RKO (cell line): ENCODE results near the gene RHAG.
"Not testable (repeated sequence)": the region's sequence is repeated elsewhere in the genome, so short reads cannot be mapped to it uniquely, and the experiment has no call there.

Source experiments
- DNase-seq: peaks from one replicate; pipeline ENCODE4 v3.0.0-alpha.2; 2016; ENCODE audit warnings: low spot score

The RHAG gene

GRCh38 chr6:49636713-49637349 is at the start of gene RHAG:
Gene RHAG, minus strand, starts transcription at chr6:49636839. Its CDS starts 27 bp downstream, at chr6:49636812.
- no peak for DNase-seq

DNA sequence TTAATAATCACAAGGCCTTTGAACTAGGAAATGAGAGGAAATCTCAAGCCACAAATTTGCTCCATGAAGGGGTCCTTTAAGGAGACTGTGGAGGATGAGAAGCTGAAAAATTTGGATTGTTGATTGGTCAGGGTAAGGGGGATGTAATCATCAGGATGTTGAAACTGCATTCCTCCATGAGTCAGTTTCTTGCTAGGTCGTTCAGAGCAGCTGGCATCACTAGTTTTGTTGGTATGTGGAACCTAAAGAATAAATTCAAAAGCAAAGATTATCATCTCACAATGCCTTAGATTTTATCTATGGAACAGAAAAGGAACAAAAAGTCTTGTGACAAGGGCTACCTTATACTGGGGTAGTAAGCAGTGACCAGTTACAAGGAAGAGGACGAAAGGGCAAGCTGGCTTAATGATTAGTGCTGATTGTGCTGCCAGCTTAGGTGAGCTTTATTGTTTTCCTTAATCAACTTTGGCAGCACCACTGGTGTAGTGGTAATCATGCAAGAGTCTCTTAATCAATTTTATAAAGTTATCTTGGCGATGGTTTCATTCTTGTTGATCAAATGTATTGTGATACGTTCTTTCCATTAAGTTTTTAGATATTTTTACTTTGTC is 40.1 kb upstream of the RHAG start:
- DNase-seq, result peak; percentile 28

DNA sequence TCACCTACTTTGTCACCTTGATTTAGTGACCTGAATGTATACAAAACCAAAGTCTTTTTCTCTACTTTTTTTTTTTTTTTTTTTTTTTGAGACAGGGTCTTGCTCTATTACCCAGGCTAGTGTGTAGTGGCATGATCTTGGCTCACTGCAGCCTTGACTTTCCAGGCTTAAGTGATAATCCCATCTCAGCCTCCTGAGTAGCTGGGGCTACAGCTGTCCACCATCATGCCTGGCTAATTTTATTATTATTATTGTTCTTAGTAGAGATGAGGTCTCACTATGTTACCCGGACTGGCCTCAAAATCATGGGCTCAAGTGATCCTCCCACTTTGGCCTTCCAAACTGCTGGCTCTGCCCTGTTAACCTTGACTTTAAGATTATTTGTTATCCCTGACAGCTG is 39.2 kb upstream of the RHAG start:
- DNase-seq, result no peak

DNA sequence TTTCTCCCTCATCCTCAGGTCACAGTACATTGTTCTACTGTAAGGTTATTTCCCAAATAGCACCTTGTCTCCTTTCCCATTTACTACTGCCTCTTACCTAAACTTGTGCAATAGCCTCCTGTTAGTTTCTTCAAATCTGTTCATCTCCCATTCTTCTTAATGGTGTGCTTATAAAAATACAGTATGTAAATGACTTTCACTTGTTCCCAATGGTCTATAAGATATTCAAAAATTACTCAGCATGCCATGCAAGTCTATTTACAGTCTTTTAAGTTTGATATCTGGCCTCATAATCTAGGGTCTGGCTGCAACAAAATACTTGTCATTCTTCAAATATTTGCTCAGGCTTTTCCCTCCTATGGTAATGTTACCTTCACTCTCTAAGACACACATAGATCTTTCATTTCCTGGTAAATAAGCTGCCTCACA is 31.5 kb upstream of the RHAG start:
- DNase-seq, result no peak

DNA sequence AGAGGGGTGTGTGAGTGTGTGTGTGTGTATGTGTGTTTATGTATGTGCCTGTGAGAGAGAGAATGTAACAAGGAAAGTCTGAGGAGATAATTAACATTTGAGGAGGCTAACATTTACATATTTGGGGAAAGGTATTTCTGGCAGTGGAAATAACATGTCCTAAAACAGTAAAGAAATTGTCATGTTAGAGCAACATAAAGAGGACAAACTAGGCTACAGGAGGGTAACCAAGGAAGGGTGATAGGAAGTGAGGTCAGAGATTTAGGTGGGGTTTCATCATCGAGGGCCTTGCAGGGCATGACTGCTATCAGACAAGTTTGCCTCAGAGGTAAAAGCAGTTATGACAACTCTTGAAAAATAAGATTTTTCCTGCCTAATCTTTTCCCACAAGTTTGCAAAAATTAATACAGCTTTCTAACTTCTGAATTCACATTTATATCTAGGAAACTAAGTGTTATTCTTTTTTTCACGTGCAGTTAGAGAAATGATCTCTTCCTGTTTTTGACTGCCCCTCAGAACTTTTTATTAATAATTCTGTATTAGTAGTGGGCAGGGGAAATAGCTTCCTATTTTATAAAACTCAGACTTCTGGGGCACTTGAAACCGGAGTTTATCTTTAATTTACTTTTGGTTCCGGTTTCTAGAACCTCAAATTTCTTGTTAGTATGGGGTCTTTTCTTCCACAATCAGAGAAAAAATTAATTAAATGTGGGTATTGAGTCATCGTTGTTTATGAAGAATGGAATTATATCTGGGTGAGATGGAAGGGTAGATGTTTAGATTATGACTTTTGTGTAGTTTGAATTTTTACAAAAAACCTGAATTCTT is 30.5 kb upstream of the RHAG start:
- DNase-seq, result peak; percentile 1

DNA sequence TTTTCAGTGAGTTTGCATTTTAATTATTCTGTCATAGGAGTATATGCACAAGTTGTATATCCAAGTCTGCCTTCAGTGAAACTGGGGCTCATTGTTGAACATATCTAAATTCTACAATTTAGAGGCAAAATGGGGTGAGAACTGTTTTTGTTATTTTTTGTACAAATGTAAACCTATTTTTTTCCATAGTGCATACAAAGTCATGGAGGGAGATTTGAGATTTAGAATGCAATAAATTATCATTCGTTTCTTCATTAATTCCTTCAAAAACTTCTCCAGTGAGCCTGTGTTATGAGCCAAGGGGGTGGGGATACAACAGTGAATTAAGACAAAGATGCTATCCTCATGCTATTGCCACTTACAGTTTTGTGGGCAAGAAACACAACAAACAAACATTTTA is 29.8 kb upstream of the RHAG start:
- DNase-seq, result no peak

GRCh38 chr6:49664817-49665216 is 28.2 kb upstream of the RHAG start:
- no peak for DNase-seq

GRCh38 chr6:49664054-49664453 is 27.4 kb upstream of the RHAG start:
- DNase-seq, result not testable (repeated sequence)

DNA sequence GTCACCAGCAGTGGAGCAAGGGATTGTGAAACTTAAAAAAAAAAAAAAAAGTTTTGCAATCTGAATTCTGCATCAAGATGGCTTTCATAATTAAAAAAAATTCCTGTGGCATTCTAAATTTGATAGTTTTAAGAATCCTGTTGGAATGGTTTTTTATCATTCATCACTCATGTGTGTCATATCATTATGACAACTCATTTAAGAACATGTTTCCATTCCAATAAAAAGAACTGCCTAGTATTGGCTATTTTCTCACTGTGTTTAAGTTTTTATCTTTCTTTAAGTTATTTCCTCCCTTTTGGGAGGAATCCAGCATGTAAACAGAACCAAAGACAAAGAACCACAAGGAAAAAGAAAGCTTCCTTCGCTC is 26.2 kb upstream of the RHAG start:
- DNase-seq, result no peak

DNA sequence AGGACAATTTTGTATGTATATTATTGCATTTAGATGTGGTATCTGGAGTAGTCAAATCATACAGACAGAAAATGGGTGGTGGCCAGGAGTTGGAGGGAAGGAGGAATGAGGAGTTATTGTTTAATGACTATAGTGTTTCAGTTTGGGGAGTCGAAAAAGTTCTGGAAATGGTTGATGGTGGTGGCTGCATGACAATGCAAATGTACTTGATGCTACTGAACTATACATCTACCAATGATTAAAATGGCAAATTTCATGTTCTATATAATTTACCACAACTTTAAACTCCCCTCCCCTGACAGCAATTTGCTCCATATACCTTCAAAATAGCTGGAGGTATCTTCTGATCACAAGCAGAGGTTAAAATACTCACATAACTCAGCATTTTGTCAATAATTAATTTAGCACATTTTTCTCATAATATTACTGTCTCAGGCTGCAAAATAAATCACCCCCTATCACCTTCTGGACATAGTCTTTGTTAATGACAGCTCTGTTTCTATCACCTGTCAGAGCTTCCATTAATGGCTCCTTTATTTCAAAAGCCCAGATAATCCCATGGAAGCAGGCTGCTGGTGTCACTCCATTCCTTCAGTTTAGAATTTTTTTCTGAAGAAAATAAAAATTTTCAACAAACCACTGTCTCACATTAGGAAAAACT is 25.7 kb upstream of the RHAG start:
- DNase-seq, result no peak

- DNase-seq, result no peak
These were observed 17.3 kb upstream of the RHAG start for GRCh38 chr6:49653942-49654341.

GRCh38 chr6:49653438-49653837 is 16.8 kb upstream of the RHAG start:
- DNase-seq, result no peak

DNA sequence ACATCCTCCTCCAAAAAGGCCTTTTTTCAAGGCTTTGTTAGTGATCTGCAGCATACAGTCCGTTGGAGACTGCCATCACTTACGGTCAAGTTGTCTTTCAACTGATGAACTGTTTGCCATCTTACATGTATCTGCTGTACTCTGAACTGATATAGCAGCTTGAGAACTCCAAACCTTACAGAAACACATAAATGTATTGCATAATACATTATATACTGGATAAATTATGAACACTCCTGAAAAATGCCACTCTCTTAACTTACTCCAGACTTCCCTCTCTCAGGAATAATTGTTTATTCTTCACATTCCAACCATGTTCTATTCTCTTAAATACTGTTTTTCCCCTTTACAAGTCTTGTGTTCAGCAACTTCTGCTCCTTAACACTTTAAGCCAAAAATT is 14.6 kb upstream of the RHAG start:
- DNase-seq, result no peak

DNA sequence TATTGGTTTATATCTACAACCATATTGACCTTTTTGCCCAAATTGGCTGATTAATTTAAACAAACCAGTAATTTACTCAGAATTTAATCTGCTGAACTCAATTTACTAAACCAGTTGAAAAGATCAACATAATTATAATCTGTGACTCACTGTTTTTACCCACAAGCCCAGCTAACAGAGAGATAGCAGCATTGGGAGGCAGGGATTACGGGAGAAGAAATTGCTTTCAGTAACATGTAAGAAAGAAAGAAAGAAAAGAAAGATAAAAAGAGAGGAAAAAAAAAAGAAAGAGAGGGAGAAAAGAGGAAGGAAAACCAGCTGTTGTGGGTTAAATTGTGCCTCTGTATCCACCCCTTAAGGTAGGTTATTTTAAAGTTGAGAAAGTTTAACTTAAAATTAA is 13.3 kb upstream of the RHAG start:
- DNase-seq, result no peak

GRCh38 chr6:49648036-49648435 is 11.4 kb upstream of the RHAG start:
- no peak for DNase-seq

DNA sequence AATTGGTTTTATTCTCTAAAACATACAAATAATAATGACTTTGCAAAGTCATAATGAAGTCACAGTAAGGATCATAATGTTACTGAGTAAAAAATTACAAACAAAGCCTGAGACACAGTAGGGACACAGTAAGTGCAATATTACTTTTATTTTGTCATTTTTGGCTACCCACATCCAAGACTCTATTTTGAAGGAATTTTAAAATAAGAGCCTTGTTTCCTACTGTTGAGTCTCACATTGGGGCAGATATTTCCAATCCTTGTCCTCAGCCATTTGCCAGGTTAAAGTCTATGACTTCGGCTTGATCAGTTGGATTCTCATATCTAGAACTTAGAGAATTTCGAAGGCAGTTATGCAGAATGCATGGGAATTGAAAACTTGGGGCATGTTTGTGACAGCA is 10.8 kb upstream of the RHAG start:
- DNase-seq, result no peak

- no peak for DNase-seq
These were observed 10.3 kb upstream of the RHAG start for GRCh38 chr6:49646942-49647341.

DNA sequence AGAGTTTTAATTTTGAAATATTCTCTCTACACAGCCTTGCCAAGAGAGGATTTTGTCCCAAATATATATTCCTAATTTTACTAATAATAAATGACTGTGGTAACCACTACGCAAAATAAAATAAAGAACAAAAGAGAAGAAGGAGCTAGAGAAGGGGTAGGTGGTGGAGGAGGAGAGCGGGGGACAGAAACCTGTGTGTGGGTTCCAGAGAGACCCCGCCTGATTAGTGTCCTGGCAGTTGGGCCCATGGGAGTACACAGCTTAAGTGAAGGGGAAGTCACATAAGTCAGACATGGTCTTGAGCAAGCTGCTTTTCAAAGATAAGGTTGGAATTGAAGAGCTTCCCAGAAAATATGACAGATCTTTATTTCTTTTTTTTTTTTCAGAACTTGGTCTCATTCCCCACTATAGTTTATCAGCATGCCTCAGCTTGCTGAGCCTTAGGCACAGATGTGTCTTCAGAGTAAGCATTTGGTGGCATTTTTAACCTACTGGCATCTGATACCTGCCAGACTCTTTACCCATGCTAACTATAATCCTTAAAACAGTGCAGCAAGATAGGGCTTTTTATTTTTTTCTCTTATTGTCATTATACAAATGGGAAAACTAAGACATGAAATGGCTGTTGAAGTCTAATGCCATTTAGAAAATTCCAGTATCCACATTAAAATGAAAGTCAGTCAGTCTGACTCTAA is 9.6 kb upstream of the RHAG start:
- DNase-seq, result no peak

DNA sequence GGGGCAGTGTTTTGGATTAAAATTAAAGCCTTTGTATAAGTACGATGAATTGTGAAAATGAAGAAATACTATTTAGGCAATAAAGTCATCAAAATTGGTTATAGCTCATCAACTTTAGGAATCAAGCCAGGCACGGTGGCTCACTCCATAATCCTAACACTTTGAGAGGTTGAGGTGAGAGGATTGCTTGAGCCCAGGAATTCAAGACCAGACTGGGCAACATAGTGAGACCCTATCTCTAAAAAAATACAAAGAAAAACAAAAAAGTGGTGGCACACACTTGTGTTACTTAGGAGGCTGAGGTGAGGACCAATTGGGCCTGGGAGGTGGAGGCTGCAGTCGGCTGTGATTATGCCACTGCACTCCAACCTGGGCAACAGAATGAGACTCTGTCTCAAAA is 8.5 kb upstream of the RHAG start:
- no peak for DNase-seq

GRCh38 chr6:49639177-49639817 is 2.7 kb upstream of the RHAG start:
- DNase-seq, result no peak

GRCh38 chr6:49637350-49637731 is 702 bp upstream of the RHAG start:
- no peak for DNase-seq
